Gastrocnemius medialis (tissue), 4 donors: ENCODE data around the gene RAB6D. TPM values are rescaled to one million over a fixed set of nuclear protein-coding genes. Genes with fewer than 3 reads are reported as not detected.
"Not testable (repeated sequence)": the region's sequence is repeated elsewhere in the genome, so short reads cannot be mapped to it uniquely, and the experiment has no call there.

Experiments
- ATAC-seq, 2 donors: fragments of 150-250 bp; one replicate each; pipeline ENCODE4 v1.9.1; 2016
- DNase-seq, 2 donors: peaks; one replicate each; pipeline ENCODE4 v3.0.0-alpha.2; 2019
- H3K27ac ChIP-seq, 4 donors: fragments of 200-600 bp; sonication (generic); 1 replicate in 1 of 4; 2 replicates in 3 of 4; pipeline ENCODE4 v1.5.1; 2016 to 2018; ENCODE audit warnings: mild to moderate bottlenecking in 2 of 4, moderate library complexity in 1 of 4
- H3K27me3 ChIP-seq, 3 donors: fragments of 200-600 bp; sonication (generic) in 2 of 3; 1 replicate in 1 of 3; 2 replicates in 2 of 3; pipeline versions ENCODE4 v1.5.1 to v1.6.0; 2016 to 2019; ENCODE audit warnings: mild to moderate bottlenecking in 1 of 3, moderate library complexity in 1 of 3
- H3K36me3 ChIP-seq, 2 donors: fragments of 200-600 bp; sonication (generic) in 1 of 2; one replicate each; pipeline ENCODE4 v1.5.1; 2017 to 2018
- H3K4me1 ChIP-seq, 2 donors: fragments of 200-600 bp; sonication (generic) in 1 of 2; one replicate each; pipeline ENCODE4 v1.5.1; 2016 to 2017; ENCODE audit warnings: mild to moderate bottlenecking in 2 of 2
- H3K4me3 ChIP-seq, 4 donors: fragments of 200-600 bp; sonication (generic) in 3 of 4; 1 replicate in 1 of 4; 2 replicates in 3 of 4; pipeline ENCODE4 v1.5.1; 2016 to 2019; ENCODE audit warnings: mild to moderate bottlenecking in 2 of 4
- H3K9me3 ChIP-seq, 3 donors: fragments of 200-600 bp; sonication (generic) in 2 of 3; 1 replicate in 1 of 3; 2 replicates in 2 of 3; pipeline ENCODE4 v1.5.1; 2016 to 2019
- CTCF ChIP-seq, 5 experiments: fragments of 450-650 bp in 3 of 5; fragments of 200-600 bp in 2 of 5; sonication (generic) in 2 of 5; IDR thresholded peaks in 4 of 5; conservative IDR thresholded peaks in 1 of 5; 1 replicate in 4 of 5; 2 replicates in 1 of 5; pipeline ENCODE4 v1.5.1; 2016 to 2019; ENCODE audit warnings: antibody characterized with exemption in 5 of 5, mild to moderate bottlenecking in 3 of 5, moderate library complexity in 3 of 5
- POLR2A ChIP-seq, 2 donors: fragments of 450-650 bp; IDR thresholded peaks; one replicate each; pipeline ENCODE4 v1.6.1; 2017; ENCODE audit warnings: antibody characterized with exemption in 2 of 2, mild to moderate bottlenecking in 2 of 2, moderate library complexity in 2 of 2
- in situ Hi-C, 4 donors: fragments of 200-750 bp; cut with MboI; loops; one replicate each; pipeline versions ENCODE4 v1.15.0 to v1.8.0; 2017; ENCODE audit warnings: low sequenced_read_pairs in 4 of 4
- intact Hi-C: fragments of 100-400 bp; cut with DNase I; formaldehyde crosslinking; loops from one replicate; pipeline ENCODE4 v1.15.1; 2023; ENCODE audit warnings: low total_unique reads
- total RNA-seq, 4 donors: library from RNA; depleted of rRNA; stranded (reverse); fragments of >200 nt; gene quantifications; one replicate each; pipeline versions ENCODE4 v1.1.0 to v1.2.3, GENCODE V29; 2016

RAB6D gene
- not detected for total RNA-seq

DNA sequence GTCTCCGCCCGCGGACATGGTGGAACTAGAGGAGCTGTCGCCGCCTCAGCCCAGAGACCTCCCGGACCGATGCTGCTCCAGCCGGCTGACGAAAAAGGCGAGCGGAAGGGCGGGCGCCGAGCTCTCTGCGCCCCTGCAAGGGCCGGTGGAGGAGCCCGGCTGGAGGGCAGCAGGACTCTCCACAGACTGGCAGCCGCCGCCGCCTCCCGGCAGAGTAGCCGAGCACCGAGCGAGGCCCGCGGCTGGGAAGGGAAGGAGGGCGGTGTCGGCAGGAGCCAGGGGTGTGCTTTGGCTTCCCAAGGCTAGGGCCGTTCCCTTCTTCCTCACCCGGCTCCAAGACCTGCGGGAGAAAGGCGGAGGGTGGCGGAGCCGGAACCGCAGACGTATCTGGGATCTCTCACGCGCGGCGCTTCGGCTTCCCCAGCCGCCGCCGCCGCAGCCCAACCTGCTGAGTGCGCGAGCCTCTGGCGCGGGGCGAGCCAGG lies at the start of gene RAB6D:
TSS of gene RAB6D (minus strand) at position 466 of the 484 bp plus-strand sequence. CDS start at position 18, 448 bp downstream.
- H3K4me1 ChIP-seq, in situ Hi-C loops, DNase-seq, H3K36me3 ChIP-seq, H3K27ac ChIP-seq, ATAC-seq, H3K9me3 ChIP-seq, H3K4me3 ChIP-seq, intact Hi-C loops: not testable (repeated sequence)
- peaks cover 0 to 28% (median 13%) of the 10 kb centered on the region in 3 donors for H3K27me3 ChIP-seq

DNA sequence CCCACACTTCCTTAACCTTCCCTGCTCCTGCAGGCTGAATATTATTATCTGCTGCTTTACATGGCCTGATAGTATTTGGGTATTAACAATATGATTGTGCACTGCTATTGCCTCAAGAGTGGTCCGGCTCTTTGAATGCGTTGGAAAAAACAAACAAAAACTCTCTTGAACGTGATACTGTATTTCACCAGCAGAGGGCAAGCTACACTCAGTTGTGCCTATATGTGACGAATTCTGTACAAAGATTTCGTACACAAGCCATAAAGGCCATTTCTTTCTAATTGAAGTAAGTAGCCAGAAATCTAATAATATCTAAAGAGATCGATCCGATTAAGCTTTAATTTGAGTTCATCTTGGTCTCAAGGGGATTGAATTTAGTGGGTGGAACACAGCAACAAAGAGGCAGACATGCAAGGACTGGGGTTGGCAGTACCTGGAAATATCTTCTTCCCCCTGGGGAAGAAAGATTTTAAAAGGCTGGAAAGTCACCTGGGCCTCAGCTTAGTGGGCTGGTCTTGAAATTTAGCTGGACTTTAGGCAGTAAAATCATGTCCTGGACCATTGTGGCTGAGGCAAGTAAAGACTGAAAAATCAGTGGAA lies 49.3 kb upstream of the RAB6D start:
- no peaks in the 10 kb centered on the region for H3K4me1 ChIP-seq
- ATAC-seq (peak in 1 of 2 donors; percentile 62), DNase-seq (no peak)
- H3K36me3 ChIP-seq = peaks cover 0 to 2% of the 10 kb centered on the region in 2 donors
- H3K4me3 ChIP-seq = no peak overlapping the region
- no peak overlapping the region for H3K27ac ChIP-seq
- TF ChIP-seq POLR2A (IDR thresholded peaks at IDR 0.05) (no peak), CTCF (IDR thresholded peaks at IDR 0.05 in 4 of 5, conservative IDR thresholded peaks at IDR 0.05 in 1 of 5) (peak; percentile 51 to 76 (median 62))
- in situ Hi-C loops (loop anchor here in 1 of 4 donors (25.0 kb wide), 1 partner anchor 724 kb away; no protein-coding TSS in a partner anchor), intact Hi-C loops (loop anchor here (2.0 kb wide), 2 partner anchors 80 to 260 kb away; partner anchors contain the start of gene MZT2A)
- H3K27me3 ChIP-seq = peaks cover 0 to 5% (median 0%) of the 10 kb centered on the region in 3 donors
- no peaks in the 10 kb centered on the region for H3K9me3 ChIP-seq

- H3K4me1 ChIP-seq = no peaks in the 10 kb centered on the region
- ATAC-seq (no peak), DNase-seq (no peak)
- in situ Hi-C loops (loop anchor here in 1 of 4 donors (25.0 kb wide), 1 partner anchor 727 kb away; no protein-coding TSS in a partner anchor), intact Hi-C loops (no loop called here)
- no peak overlapping the region for H3K27ac ChIP-seq
- no peak overlapping the region for H3K4me3 ChIP-seq
- peaks cover 0 to 7% (median 4%) of the 10 kb centered on the region in 3 donors for H3K27me3 ChIP-seq
- peaks cover 0 to 2% of the 10 kb centered on the region in 2 donors for H3K36me3 ChIP-seq
- TF ChIP-seq CTCF (IDR thresholded peaks at IDR 0.05 in 4 of 5, conservative IDR thresholded peaks at IDR 0.05 in 1 of 5) (no peak), POLR2A (IDR thresholded peaks at IDR 0.05) (no peak)
- no peaks in the 10 kb centered on the region for H3K9me3 ChIP-seq
Observed at GRCh38 chr2:131410173-131410572, 46.2 kb upstream of the RAB6D start.

GRCh38 chr2:131408778-131409177 lies 44.8 kb upstream of the RAB6D start:
- Histone ChIP-seq H3K4me3 (no peak overlapping the region), H3K9me3 (no peaks in the 10 kb centered on the region), H3K27ac (no peak overlapping the region), H3K36me3 (peaks cover 0 to 2% of the 10 kb centered on the region in 2 donors), H3K4me1 (no peaks in the 10 kb centered on the region), H3K27me3 (peaks cover 0 to 7% (median 4%) of the 10 kb centered on the region in 3 donors)
- in situ Hi-C loops (loop anchor here in 1 of 4 donors (25.0 kb wide), 1 partner anchor 729 kb away; no protein-coding TSS in a partner anchor), intact Hi-C loops (no loop called here)
- TF ChIP-seq CTCF (IDR thresholded peaks at IDR 0.05 in 4 of 5, conservative IDR thresholded peaks at IDR 0.05 in 1 of 5) = no peak
- TF ChIP-seq POLR2A (IDR thresholded peaks at IDR 0.05) = no peak
- ATAC-seq (no peak), DNase-seq (no peak)

- TF ChIP-seq CTCF (IDR thresholded peaks at IDR 0.05 in 4 of 5, conservative IDR thresholded peaks at IDR 0.05 in 1 of 5) (no peak), POLR2A (IDR thresholded peaks at IDR 0.05) (no peak)
- Histone ChIP-seq H3K4me3 (no peak overlapping the region), H3K27ac (no peak overlapping the region), H3K4me1 (no peaks in the 10 kb centered on the region), H3K27me3 (peaks cover 0 to 7% (median 4%) of the 10 kb centered on the region in 3 donors), H3K36me3 (peaks cover 0 to 2% of the 10 kb centered on the region in 2 donors), H3K9me3 (no peaks in the 10 kb centered on the region)
- ATAC-seq (no peak), DNase-seq (no peak)
- in situ Hi-C loops (loop anchor here in 1 of 4 donors (25.0 kb wide), 1 partner anchor 729 kb away; no protein-coding TSS in a partner anchor), intact Hi-C loops (no loop called here)
Observed at GRCh38 chr2:131408207-131408606, 44.2 kb upstream of the RAB6D start.
